Bronchial epithelial cell (primary cell): ENCODE data around the gene SEC14L5. TPM values are rescaled to one million over a fixed set of nuclear protein-coding genes. Genes with fewer than 3 reads are reported as not detected.

ENCODE experiments used
- DNase-seq: peaks from one replicate; pipeline ENCODE4 v3.0.0-alpha.2; 2010; ENCODE audit warnings: low read depth
- FAIRE-seq: peaks from 2 replicates; lab custom pipeline; 2011; peaks lifted over from hg19 to GRCh38; lab: Jason Lieb, UNC
- H3K27me3 ChIP-seq: 2 replicates; pipeline ENCODE4 v1.5.1; 2011; ENCODE audit warnings: low read length; ENCODE audit not compliant: control insufficient read depth, insufficient read depth
- H3K36me3 ChIP-seq: 2 replicates; pipeline ENCODE4 v1.5.1; 2011; ENCODE audit warnings: low read length; ENCODE audit not compliant: control insufficient read depth, insufficient read depth
- H3K4me3 ChIP-seq: 2 replicates; pipeline ENCODE4 v1.5.1; 2011; ENCODE audit warnings: mild to moderate bottlenecking, low read depth, low read length, control low read depth
- CTCF ChIP-seq: IDR thresholded peaks from 2 replicates; pipeline ENCODE4 v1.5.1; 2011; ENCODE audit warnings: mild to moderate bottlenecking, moderate library complexity, low read length, control low read depth, inconsistent platforms; ENCODE audit not compliant: insufficient read depth, severe bottlenecking
- total RNA-seq: library from RNA; depleted of rRNA; stranded (reverse); fragments of >200 nt; gene quantifications from 2 replicates; pipeline ENCODE4 v1.2.1, GENCODE V29; 2014

Gene SEC14L5
- total RNA-seq, 1 donor from 2014 or later = under 0.01 TPM

- no peaks in the 10 kb centered on the region for H3K36me3 ChIP-seq
- no peak for TF ChIP-seq CTCF
- no peak for DNase-seq
- H3K4me3 ChIP-seq = no peak overlapping the region
- peaks cover 9% of the 10 kb centered on the region for H3K27me3 ChIP-seq
- no peak for FAIRE-seq
These were observed 108.4 kb downstream of the SEC14L5 start for GRCh38 chr16:5066511-5066910.

Other genes with a start within 250 kb of the SEC14L5 start
- 13.3 and 16.8 TPM in 2 replicates for gene ANKS3, start 224.1 kb upstream of the SEC14L5 start, total RNA-seq
- gene DNAAF8, start 223.8 kb upstream of the SEC14L5 start, total RNA-seq = under 0.01 and 0.26 TPM in 2 replicates
- gene ZNF500, start 191.2 kb upstream of the SEC14L5 start, total RNA-seq = 5.8 TPM in 2 replicates
- gene SEPTIN12, start 170.0 kb upstream of the SEC14L5 start, total RNA-seq = not detected in 2 replicates
- 0.79 and 9.0 TPM in 2 replicates for gene SMIM22, start 163.0 kb upstream of the SEC14L5 start, total RNA-seq
- 16.1 and 19.8 TPM in 2 replicates for gene ROGDI, start 155.7 kb upstream of the SEC14L5 start, total RNA-seq
- 31.1 and 35.5 TPM in 2 replicates for gene GLYR1, start 111.0 kb upstream of the SEC14L5 start, total RNA-seq
- gene UBN1, start 110.8 kb upstream of the SEC14L5 start, total RNA-seq = 17.6 and 21.8 TPM in 2 replicates
- gene PPL, start 21.2 kb upstream of the SEC14L5 start, total RNA-seq = 184 and 378 TPM in 2 replicates
- 9.2 and 9.7 TPM in 2 replicates for gene NAGPA, start 75.6 kb downstream of the SEC14L5 start, total RNA-seq
- gene C16orf89, start 107.6 kb downstream of the SEC14L5 start, total RNA-seq = not detected in 2 replicates
- 16.4 and 20.5 TPM in 2 replicates for gene ALG1, start 113.5 kb downstream of the SEC14L5 start, total RNA-seq
- gene EEF2KMT, start 139.5 kb downstream of the SEC14L5 start, total RNA-seq = 12.3 and 16.6 TPM in 2 replicates